NB4 (cell line): ENCODE results near the gene ATP6V0C.
"Not testable (repeated sequence)": the region's sequence is repeated elsewhere in the genome, so short reads cannot be mapped to it uniquely, and the experiment has no call there.

Experiments
- MYC ChIP-seq: IDR thresholded peaks from 2 replicates; pipeline ENCODE4 v1.6.1; 2011; ENCODE audit warnings: low read depth, low read length
- TF ChIP-seq, protein P1 (sequence below): IDR thresholded peaks from one replicate; pipeline ENCODE4 v1.5.1; 2012; ENCODE audit warnings: low read depth, low read length
- TF ChIP-seq, protein P2 (sequence below): IDR thresholded peaks from 2 replicates; pipeline ENCODE4 v1.6.1; 2011; ENCODE audit warnings: low read depth, low read length

DNA sequence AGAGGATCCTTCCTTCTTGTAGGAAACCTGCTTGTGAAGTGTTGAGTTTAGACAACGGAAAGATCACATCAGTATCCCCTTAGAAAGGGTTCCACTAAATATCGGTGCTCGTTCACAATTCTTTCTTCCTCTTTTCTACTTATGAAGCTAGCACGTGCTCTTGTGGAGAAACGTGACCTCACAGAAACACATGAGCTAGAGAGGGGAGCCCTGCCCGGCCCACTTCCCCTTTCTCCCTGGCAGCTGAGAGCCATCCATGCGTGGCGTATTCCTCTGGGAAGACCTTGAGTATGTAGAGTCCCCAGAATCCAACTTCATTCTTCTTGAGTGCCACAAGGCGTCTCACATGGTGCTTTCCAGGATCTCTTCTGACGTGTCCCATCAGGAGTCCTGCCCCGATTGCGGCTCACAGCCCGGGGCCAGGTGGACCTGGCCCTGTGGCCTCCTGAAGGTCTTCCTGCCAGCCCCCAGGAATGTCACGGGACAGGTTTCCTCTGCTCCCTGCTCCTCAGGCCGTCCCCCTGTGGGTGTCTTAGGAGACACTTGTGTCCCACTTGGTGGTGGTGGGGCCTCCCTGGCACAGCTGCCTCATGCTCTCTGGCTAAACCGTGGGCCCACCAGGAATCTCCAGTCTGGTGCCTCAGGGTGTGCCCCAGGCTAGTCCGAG lies 46.5 kb downstream of the ATP6V0C start:
- TF ChIP-seq, protein P1, sequence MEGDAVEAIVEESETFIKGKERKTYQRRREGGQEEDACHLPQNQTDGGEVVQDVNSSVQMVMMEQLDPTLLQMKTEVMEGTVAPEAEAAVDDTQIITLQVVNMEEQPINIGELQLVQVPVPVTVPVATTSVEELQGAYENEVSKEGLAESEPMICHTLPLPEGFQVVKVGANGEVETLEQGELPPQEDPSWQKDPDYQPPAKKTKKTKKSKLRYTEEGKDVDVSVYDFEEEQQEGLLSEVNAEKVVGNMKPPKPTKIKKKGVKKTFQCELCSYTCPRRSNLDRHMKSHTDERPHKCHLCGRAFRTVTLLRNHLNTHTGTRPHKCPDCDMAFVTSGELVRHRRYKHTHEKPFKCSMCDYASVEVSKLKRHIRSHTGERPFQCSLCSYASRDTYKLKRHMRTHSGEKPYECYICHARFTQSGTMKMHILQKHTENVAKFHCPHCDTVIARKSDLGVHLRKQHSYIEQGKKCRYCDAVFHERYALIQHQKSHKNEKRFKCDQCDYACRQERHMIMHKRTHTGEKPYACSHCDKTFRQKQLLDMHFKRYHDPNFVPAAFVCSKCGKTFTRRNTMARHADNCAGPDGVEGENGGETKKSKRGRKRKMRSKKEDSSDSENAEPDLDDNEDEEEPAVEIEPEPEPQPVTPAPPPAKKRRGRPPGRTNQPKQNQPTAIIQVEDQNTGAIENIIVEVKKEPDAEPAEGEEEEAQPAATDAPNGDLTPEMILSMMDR: not testable (repeated sequence)
- TF ChIP-seq, protein P2, sequence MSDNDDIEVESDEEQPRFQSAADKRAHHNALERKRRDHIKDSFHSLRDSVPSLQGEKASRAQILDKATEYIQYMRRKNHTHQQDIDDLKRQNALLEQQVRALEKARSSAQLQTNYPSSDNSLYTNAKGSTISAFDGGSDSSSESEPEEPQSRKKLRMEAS: peak; percentile 77
- 0 out of 2 replicates have a peak, but pooled peaks have one; percentile 44 for TF ChIP-seq MYC
